Aorta (tissue), 5 donors: Measurements from ENCODE around the gene TRAP1. TPM values are rescaled to one million over a fixed set of nuclear protein-coding genes. Genes with fewer than 3 reads are reported as not detected.

Experiments used
- ATAC-seq: fragments of 200-7000 bp; cut with Tn5 transposase; one replicate; pipeline ENCODE4 v1.9.1; 2022; ENCODE audit warnings: moderate library complexity; ENCODE audit not compliant: low FRiP score
- DNase-seq, 2 donors: peaks; one replicate each; pipeline ENCODE4 v3.0.0-alpha.2; 2020
- H3K27ac ChIP-seq, 2 donors: one replicate each; pipeline ENCODE4 v1.5.1; 2013; ENCODE audit warnings: low read length in 2 of 2, mild to moderate bottlenecking in 2 of 2, moderate library complexity in 2 of 2, control low read depth in 1 of 2, inconsistent platforms in 1 of 2, low read depth in 1 of 2
- H3K27me3 ChIP-seq, 2 donors: one replicate each; pipeline ENCODE4 v1.6.1; 2013; ENCODE audit warnings: control low read depth in 1 of 2, low read length in 1 of 2, mild to moderate bottlenecking in 1 of 2, moderate library complexity in 1 of 2; ENCODE audit not compliant: insufficient read depth in 2 of 2, control insufficient read depth in 1 of 2
- H3K36me3 ChIP-seq, 2 donors: one replicate each; pipeline ENCODE4 v1.6.1; 2013; ENCODE audit warnings: control low read depth in 1 of 2, low read length in 1 of 2, mild to moderate bottlenecking in 1 of 2; ENCODE audit not compliant: insufficient read depth in 2 of 2, control insufficient read depth in 1 of 2
- H3K4me1 ChIP-seq, 2 donors: one replicate each; pipeline ENCODE4 v1.6.1; 2013; ENCODE audit warnings: low read length in 2 of 2, control low read depth in 1 of 2, mild to moderate bottlenecking in 1 of 2, moderate library complexity in 1 of 2; ENCODE audit not compliant: insufficient read depth in 2 of 2, control insufficient read depth in 1 of 2
- H3K4me3 ChIP-seq, 2 donors: one replicate each; pipeline ENCODE4 v1.5.1; 2013; ENCODE audit warnings: low read length in 2 of 2, control low read depth in 1 of 2, mild to moderate bottlenecking in 1 of 2
- H3K9me3 ChIP-seq: one replicate; pipeline ENCODE4 v1.6.1; 2013; ENCODE audit warnings: mild to moderate bottlenecking, low read length; ENCODE audit not compliant: control insufficient read depth
- WGBS, 2 donors: extraction: QIAGEN DNeasy Blood & Tissue Kit; methylation state at CpG; one replicate each; pipeline ENCODE4 v1.1.7; 2013; 5-methylcytosine and 5-hydroxymethylcytosine counted together
- intact Hi-C, 2 donors: fragments of 100-400 bp; cut with DNase I; formaldehyde crosslinking; loops; one replicate each; pipeline versions ENCODE4 v1.14.2 to v1.15.0; 2022
- long read RNA-seq, 2 donors: library from polyadenylated mRNA; unstranded; transcript quantifications; one replicate each; pipeline ENCODE4 v2.0.0, GENCODE V29; 2020 to 2021
- polyA plus RNA-seq, 2 donors: library from polyadenylated mRNA; stranded (reverse); fragments of 200-250 nt; gene quantifications; one replicate each; pipeline ENCODE4 v1.2.3, GENCODE V29; 2013
- total RNA-seq, 2 donors: library from RNA; stranded (reverse); fragmentation: NEBNext Ultra II Directional; extraction: Animal tissue kit (Norgen Biotek cat#: 25700); gene quantifications; one replicate each; pipeline ENCODE4 v1.2.1, GENCODE V29; 2021
- donor health status: healthy with polysubstance abuse.
- donor health status: Bipolar disorder and iron deficiency.
- donor health status: DM: no; HTN: no; CAD: no.
- donor health status: DM: no; HTN: no; CAD: no.
- donor health status: DM: yes; HTN: yes; CAD: no.

Gene TRAP1
- total RNA-seq (10 to 100 TPM; 57.7 to 59.5 TPM), polyA plus RNA-seq (100 to 1,000 TPM in 1 of 2 donors, 10 to 100 TPM in 1; 19.2 to 183 TPM)
- long read RNA-seq, donor 1, transcript TRAP1-212 (13 exons, 2,309 nt) = minor isoform, 7 of 452 reads
- long read RNA-seq, donor 1, transcript TRAP1-201 (18 exons, 2,296 nt) = major isoform, 380 of 452 reads
- long read RNA-seq, donor 1, partial matches to known transcripts = 23 of 452 reads
- long read RNA-seq, donor 1, other reads (novel, unspliced or antisense) = 42 of 452 reads
- long read RNA-seq, donor 2, transcript TRAP1-201 (18 exons, 2,296 nt) = major isoform, 36 of 56 reads
- long read RNA-seq, donor 2, partial matches to known transcripts = 5 of 56 reads
- long read RNA-seq, donor 2, other reads (novel, unspliced or antisense) = 11 of 56 reads

- no peaks in the 10 kb centered on the region for H3K36me3 ChIP-seq
- peak within 1 kb of the TSS; percentile 62 to 70 for H3K4me3 ChIP-seq
- WGBS, 2 donors = 0 to 1% methylated on average over 58 to 95 of the region's 95 CpGs
- peak; percentile 92 to 97 for DNase-seq
- peak within 1 kb of the TSS in 1 of 2 donors; percentile 80 for H3K27ac ChIP-seq
- peak; percentile 98 for ATAC-seq
- no peaks in the 10 kb centered on the region for H3K9me3 ChIP-seq
- H3K27me3 ChIP-seq = no peaks in the 10 kb centered on the region
- H3K4me1 ChIP-seq = no peaks in the 10 kb centered on the region
- intact Hi-C loops = no loop called here
Measured at GRCh38 chr16:3717235-3718018, at the start of gene TRAP1. Gene TRAP1 (minus strand): TSS chr16:3717524. CDS start chr16:3717508, 16 bp downstream.

DNA sequence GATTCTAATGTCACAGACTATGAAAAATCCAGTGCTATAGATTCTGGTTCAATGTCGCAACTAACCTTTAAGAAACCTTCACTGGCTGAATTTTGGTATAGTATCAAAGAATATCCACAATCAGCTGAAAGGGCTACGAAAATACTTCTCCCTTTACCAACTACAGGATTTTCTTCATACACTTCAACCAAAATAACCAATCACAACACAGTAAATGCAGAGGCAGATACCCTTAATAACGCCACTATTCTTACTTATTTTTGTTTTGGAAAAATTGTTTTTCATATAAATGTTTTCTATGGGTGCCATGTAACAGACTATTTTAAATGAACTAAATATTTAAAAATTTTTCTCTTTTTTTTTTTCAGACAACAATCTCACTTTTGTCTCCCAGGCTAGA lies 48.9 kb upstream of the TRAP1 start:
- Histone ChIP-seq H3K27me3 (no peaks in the 10 kb centered on the region), H3K9me3 (no peaks in the 10 kb centered on the region), H3K27ac (no peak overlapping the region), H3K36me3 (peaks cover 2 to 11% of the 10 kb centered on the region in 2 donors), H3K4me1 (no peaks in the 10 kb centered on the region), H3K4me3 (no peak overlapping the region)
- DNase-seq (no peak), ATAC-seq (no peak)
- WGBS, 2 donors = 91 to 93% methylated on average over 3 of the region's 3 CpGs
- intact Hi-C loops = no loop called here

- DNase-seq = no peak
- 96 to 100% methylated on average over 3 of the region's 3 CpGs for WGBS, 2 donors
- H3K9me3 ChIP-seq = no peaks in the 10 kb centered on the region
- no peaks in the 10 kb centered on the region for H3K27me3 ChIP-seq
- ATAC-seq = no peak
- peaks cover 0 to 11% of the 10 kb centered on the region in 2 donors for H3K36me3 ChIP-seq
- H3K4me1 ChIP-seq = no peaks in the 10 kb centered on the region
- no peak overlapping the region for H3K27ac ChIP-seq
- no peak overlapping the region for H3K4me3 ChIP-seq
- intact Hi-C loops = no loop called here
Measured at GRCh38 chr16:3764409-3764808, 47.1 kb upstream of the TRAP1 start.

- H3K9me3 ChIP-seq = no peaks in the 10 kb centered on the region
- WGBS, 2 donors = 85 to 87% methylated on average over 25 of the region's 25 CpGs
- ATAC-seq (no peak), DNase-seq (peak in 1 of 2 donors; percentile 49)
- H3K27ac ChIP-seq = no peak overlapping the region
- no peaks in the 10 kb centered on the region for H3K27me3 ChIP-seq
- H3K4me3 ChIP-seq = no peak overlapping the region
- intact Hi-C loops = no loop called here
- peaks cover 4 to 9% of the 10 kb centered on the region in 2 donors for H3K36me3 ChIP-seq
- no peaks in the 10 kb centered on the region for H3K4me1 ChIP-seq
Measured at GRCh38 chr16:3762107-3762750, 44.9 kb upstream of the TRAP1 start.

DNA sequence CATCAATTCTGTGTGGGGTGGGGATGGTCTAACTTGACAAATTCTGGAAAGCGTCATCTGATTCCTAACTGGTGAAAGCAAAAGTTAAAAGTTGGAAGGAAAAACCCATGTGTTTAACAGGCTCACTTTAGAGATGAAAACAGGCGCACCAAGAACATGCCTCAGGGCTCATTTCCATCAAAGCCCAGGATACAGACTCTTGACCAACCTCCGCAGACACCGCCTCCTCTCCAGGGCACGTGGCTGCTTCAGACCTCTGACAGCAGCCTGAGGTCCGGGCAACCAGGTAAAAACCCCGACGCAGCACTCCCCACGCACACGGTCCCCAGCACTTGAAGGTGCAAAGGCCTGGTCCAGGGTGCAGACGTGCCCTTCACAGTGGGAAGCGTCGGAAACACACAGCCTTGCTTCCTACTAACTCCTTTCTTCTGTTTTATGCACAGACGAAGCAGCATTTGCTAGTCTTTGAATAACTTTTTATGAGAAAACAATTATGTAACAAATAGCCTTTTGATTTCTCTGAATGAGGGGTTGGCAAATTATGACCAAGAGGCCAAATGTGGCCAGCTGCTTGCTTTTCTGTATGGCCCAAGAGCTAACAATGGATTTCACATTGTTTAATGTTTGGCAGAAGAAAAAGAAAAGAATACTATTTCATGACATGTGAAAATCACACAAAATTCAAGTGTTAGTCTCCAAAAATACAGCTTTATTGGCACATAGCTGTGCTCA lies 44.2 kb upstream of the TRAP1 start:
- Histone ChIP-seq H3K27me3 (no peaks in the 10 kb centered on the region), H3K27ac (no peak overlapping the region), H3K4me1 (no peaks in the 10 kb centered on the region), H3K4me3 (no peak overlapping the region), H3K36me3 (peaks cover 4 to 9% of the 10 kb centered on the region in 2 donors), H3K9me3 (no peaks in the 10 kb centered on the region)
- WGBS, 2 donors = 87 to 88% methylated on average over 14 of the region's 14 CpGs
- no peak for DNase-seq
- intact Hi-C loops = no loop called here
- no peak for ATAC-seq

GRCh38 chr16:3760518-3760917 lies 43.2 kb upstream of the TRAP1 start:
- 96 to 97% methylated on average over 6 of the region's 6 CpGs for WGBS, 2 donors
- Histone ChIP-seq H3K4me1 (no peaks in the 10 kb centered on the region), H3K27me3 (no peaks in the 10 kb centered on the region), H3K27ac (no peak overlapping the region), H3K9me3 (no peaks in the 10 kb centered on the region), H3K4me3 (no peak overlapping the region), H3K36me3 (peaks cover 4 to 9% of the 10 kb centered on the region in 2 donors)
- DNase-seq = no peak
- ATAC-seq = no peak
- intact Hi-C loops = no loop called here

DNA sequence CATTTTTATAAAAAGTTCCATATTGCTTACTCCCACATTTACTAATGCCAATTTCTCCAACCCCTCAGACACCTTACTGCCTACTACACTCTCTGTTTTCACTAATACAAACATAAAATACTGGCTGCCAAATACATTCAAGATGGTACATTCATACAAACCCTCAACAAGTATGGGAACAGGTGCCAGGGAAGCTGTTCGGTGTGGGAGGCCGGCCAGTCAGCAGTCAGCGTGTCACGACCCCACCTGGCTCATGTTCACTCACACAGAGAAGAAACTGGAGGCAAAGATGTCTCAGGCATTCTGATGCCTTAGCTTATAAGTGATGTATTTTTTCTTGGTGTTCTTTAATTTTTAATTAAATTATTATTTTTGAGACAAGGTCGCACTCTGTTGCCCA lies 42.4 kb upstream of the TRAP1 start:
- intact Hi-C loops = no loop called here
- H3K9me3 ChIP-seq = no peaks in the 10 kb centered on the region
- H3K27me3 ChIP-seq = no peaks in the 10 kb centered on the region
- H3K36me3 ChIP-seq = peaks cover 4 to 6% of the 10 kb centered on the region in 2 donors
- H3K4me3 ChIP-seq = no peak overlapping the region
- peaks cover 0 to 4% of the 10 kb centered on the region in 2 donors for H3K4me1 ChIP-seq
- DNase-seq = peak in 1 of 2 donors; percentile 52
- WGBS, 2 donors = 91 to 92% methylated on average over 5 of the region's 5 CpGs
- H3K27ac ChIP-seq = no peak overlapping the region
- no peak for ATAC-seq

DNA sequence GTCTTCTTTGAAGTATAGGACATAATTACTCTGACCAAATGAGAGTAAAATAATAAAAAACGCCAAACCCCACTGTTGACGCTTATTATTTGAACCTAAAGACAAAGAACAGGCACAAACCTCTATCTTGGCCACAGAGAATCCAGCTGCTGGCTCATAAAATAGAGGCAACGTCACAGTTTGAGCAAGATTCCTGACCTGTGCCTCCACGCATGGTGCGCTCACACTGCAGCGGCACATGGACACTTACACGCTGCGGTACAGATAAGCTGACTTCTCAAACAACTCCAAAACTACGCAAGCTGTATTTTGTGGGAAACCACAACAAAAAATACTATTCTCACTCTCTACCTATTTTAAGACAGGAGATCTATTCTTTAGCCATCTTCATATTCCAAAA lies 38.8 kb upstream of the TRAP1 start:
- Histone ChIP-seq H3K9me3 (no peaks in the 10 kb centered on the region), H3K27ac (no peak overlapping the region), H3K27me3 (no peaks in the 10 kb centered on the region), H3K36me3 (peaks cover 3 to 4% of the 10 kb centered on the region in 2 donors), H3K4me1 (peaks cover 0 to 4% of the 10 kb centered on the region in 2 donors), H3K4me3 (no peak overlapping the region)
- ATAC-seq (no peak), DNase-seq (peak in 1 of 2 donors; percentile 27)
- intact Hi-C loops = no loop called here
- WGBS, 2 donors = 88 to 90% methylated on average over 9 of the region's 9 CpGs
